Fibroblast of the aortic adventitia (primary cell): ENCODE results near the gene POLR2L. TPM values are rescaled to one million over a fixed set of nuclear protein-coding genes. Genes with fewer than 3 reads are reported as not detected.

ENCODE experiments used
- DNase-seq: peaks from one replicate; pipeline ENCODE4 v3.0.0-alpha.2; 2010; ENCODE audit warnings: low read depth
- H3K4me3 ChIP-seq: 2 replicates; pipeline ENCODE4 v1.5.1; 2011; ENCODE audit warnings: low read depth, mild to moderate bottlenecking, control low read depth, low read length, moderate library complexity
- total RNA-seq: library from RNA; depleted of rRNA; stranded (reverse); fragments of >200 nt; gene quantifications from 2 replicates; pipeline ENCODE4 v1.2.3, GENCODE V29; 2012; ENCODE audit warnings: low replicate concordance
- TF ChIP-seq, protein P1 (sequence below): IDR thresholded peaks from 2 replicates; pipeline ENCODE4 v1.5.1; 2011; ENCODE audit warnings: mild to moderate bottlenecking, low read length, control low read depth, inconsistent platforms; ENCODE audit not compliant: insufficient read depth

Gene POLR2L
- total RNA-seq, 1 donor: 135 TPM

DNA sequence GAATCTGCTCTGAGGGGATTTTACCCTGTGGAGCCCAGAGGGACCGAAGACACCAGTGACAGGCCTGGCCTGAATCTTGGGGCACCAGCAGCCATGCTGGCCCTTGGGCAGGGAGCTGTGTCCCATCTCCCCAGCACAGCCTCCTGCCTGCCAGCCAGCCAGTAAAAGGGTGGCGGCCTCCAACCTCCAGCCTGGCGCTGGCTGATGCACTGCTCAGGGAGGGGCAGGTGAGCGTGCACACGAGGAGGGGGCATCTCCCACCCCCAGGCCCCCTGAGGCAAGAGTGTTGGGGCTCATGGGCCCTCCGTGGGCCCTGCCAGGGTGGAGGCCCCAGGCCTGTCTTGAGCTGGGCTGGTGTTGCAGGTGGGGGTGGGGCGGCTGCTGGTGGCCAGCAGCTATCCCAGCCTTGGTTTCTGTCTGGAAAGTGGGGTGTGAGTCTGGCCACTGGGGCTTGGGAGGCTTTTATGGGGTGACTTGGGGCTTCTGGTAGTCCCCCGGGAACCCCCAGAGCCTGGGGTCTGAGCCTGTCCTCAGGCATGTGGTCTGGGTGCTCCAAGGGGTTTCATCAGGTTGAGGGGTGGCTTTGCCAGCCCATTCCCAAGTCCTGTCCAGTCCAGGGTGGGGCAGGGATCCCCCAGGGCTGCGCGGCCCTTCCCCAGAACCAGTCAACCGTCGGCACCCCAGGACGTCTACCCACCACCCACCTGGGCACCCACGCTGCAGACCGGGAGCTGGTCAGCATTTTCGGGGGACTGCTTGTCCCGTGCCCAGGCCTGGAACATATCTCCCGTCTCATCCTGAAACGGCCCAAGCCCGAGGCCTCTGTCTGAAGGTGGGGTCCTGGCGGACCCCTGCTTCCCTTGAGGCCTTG lies 18.1 kb upstream of the POLR2L start:
- TF ChIP-seq, protein P1, sequence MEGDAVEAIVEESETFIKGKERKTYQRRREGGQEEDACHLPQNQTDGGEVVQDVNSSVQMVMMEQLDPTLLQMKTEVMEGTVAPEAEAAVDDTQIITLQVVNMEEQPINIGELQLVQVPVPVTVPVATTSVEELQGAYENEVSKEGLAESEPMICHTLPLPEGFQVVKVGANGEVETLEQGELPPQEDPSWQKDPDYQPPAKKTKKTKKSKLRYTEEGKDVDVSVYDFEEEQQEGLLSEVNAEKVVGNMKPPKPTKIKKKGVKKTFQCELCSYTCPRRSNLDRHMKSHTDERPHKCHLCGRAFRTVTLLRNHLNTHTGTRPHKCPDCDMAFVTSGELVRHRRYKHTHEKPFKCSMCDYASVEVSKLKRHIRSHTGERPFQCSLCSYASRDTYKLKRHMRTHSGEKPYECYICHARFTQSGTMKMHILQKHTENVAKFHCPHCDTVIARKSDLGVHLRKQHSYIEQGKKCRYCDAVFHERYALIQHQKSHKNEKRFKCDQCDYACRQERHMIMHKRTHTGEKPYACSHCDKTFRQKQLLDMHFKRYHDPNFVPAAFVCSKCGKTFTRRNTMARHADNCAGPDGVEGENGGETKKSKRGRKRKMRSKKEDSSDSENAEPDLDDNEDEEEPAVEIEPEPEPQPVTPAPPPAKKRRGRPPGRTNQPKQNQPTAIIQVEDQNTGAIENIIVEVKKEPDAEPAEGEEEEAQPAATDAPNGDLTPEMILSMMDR: no peak
- no peak overlapping the region for H3K4me3 ChIP-seq
- DNase-seq: no peak

DNA sequence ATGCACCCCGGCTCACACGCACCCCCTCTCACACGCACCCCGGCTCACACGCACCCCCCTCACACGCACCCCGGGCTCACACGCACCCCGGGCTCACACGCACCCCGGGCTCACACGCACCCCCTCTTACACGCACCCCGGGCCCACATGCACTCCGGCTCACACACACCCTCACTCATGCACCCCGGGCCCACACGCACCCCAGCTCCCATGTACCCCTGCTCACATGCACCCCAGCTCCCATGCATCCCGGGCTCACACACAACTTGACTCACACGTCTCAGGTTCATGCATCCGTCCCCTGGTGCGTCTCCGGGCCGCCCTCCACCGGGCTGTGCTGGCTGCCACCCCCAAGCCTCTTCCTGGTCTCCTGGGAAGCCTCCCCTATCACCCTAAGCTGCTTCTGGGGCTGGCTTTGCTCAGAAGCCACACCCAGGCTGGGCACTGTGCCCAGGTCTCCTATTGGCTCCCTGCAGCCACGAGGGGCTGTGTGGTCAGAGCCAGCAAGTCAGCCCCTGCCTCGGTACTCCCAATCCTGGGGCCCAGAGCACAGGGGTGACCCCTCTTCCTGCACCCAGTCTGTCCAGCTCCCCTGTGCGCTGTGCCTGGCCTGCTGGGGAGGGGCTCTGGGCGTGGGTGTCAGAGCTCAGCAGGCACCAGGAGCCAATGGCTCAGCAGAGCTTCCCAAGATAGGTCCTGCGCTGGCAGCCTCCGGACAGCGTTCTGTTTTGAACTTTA lies 17.2 kb upstream of the POLR2L start:
- H3K4me3 ChIP-seq: peak overlapping the region; percentile 41
- peak; percentile 87 for DNase-seq
- TF ChIP-seq, protein P1: no peak

DNA sequence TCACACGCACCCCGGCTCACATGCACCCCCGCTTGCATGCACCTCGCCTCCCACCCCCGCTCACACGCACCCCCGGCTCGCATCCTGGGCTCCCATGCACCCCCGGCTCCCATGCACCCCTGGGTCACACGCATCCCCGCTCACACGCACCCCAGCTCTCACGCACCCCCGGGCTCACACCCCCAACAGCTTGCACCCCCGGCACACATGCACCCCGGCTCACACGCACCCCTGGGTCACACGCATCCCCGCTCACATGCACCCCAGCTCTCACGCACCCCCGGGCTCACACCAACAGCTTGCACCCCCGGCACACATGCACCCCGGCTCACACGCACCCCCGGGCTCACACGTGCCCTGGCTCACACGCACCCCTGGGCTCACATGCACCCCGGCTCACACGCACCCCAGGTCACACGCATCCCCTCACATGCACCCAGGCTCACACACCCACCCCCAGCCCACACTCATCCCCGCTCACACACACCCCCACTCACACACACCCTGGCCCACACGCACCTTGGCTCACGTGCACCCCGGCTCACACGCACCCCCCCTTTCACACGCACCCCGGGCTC lies 16.5 kb upstream of the POLR2L start:
- TF ChIP-seq, protein P1: no peak
- DNase-seq: no peak
- H3K4me3 ChIP-seq: no peak overlapping the region

DNA sequence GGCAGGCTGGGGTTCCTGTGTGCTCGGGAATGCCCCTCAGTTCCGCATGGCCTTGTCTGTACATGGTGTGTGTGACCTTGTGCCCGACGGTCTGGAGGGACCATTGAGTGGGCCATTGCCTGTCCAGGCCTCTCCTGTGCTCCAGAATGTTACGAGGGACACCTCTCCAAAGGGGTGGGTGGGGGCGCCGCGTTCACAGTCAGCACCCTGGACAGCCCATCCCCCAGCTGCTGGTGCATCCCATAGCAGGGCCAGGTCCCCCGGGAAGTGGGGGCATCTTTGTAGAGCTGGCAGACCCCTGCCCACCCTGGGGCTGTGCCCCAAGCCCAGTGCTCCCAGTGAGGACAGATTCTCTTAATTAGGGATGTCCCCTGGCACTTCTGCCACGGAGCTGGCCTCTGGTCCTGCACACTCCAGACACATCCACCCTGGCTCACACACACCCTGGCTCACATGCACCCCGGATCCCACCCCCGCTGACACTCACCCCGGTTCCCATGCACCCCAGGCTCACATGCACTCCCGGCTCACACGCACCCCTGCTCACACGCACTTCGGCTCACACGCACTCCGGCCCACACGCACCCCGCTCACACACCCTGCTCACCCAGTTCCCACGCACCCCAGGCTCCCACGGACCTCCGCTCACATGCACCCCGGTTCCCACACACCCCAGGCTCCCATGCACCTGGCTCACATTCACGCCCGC lies 15.9 kb upstream of the POLR2L start:
- H3K4me3 ChIP-seq: no peak overlapping the region
- TF ChIP-seq, protein P1: no peak
- no peak for DNase-seq

DNA sequence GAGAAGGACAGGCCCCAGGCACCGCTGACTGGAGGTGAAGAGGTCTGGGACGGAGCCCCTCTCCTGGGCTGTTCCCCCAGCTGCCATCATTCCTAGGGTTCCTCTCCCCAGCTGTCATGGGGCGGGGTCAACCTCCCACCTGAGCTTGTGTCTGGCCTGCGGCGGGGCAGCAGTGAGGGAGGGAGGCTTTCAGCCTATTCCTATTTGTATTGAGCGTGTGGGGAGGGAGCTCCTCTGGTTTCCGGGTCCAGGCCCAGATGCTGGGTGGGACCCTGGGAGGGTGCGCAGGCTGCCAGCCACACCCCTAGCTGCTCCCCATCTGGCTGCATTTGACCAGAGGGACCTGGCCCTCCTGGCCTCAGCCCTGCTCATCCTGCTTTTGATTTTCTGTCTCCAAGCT lies 14.1 kb upstream of the POLR2L start:
- DNase-seq: no peak
- TF ChIP-seq, protein P1: no peak
- no peak overlapping the region for H3K4me3 ChIP-seq

DNA sequence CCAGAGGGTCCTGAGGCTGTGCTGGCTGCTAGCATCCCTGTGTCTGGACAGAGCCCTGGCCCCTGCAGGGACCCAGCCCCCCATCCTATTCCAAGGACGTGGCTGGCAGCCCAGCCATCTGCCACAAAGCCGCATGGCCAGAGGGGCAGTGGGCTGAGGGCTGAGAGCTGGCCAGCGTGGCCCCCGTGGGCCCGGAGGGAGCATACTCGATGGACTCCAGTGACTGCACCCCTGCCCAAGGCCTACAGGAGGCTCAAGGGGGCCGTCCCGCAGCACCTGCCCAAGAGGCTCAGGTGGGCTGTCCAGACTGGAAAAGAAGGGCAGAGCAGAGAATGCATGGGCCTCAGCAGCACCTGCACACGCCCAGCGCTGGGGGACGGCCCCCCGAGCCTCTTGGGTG lies 13.5 kb upstream of the POLR2L start:
- H3K4me3 ChIP-seq: no peak overlapping the region
- no peak for DNase-seq
- TF ChIP-seq, protein P1: no peak
